ENCODE results near the gene ABHD13. TPM values are rescaled to one million over a fixed set of nuclear protein-coding genes. Genes with fewer than 3 reads are reported as not detected.
"Not testable (repeated sequence)": the region's sequence is repeated elsewhere in the genome, so short reads cannot be mapped to it uniquely, and the experiment has no call there.

The ABHD13 gene
- total and polyA plus RNA-seq, 2 experiments from 2014 or later, result 7.5 to 10.3 TPM

DNA sequence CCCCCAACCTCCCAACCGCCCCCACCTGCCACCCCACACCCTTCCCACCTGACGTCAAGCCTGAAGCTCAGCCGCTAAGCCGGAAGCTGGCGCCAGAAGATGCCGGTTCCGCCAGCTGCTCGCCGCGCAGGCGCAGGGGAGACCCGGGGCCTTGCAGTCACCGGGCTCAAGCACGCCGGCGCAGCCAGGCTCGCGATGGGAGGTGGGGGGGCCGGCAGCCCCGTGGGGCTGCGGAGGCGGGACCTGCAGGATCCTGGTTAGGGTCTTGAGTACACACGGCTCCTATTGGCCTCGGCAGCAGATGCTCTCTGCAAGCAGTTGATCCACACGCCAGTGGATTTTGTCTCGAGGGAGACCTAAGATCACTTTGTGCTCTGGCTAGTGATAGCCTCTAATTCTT is 2.8 kb upstream of the ABHD13 start, which contains the start of gene LIG4:
Gene LIG4, minus strand, starts transcription at position 101 of the 400 bp plus-strand sequence. CDS start 4,268 bp downstream, outside the sequence.
- H3K9me3 ChIP-seq (ENCODE audit: low read depth), result no peaks in the 10 kb centered on the region
- H3K9ac ChIP-seq, result peak within 1 kb of the TSS; percentile 72
- peak within 1 kb of the TSS; percentile 31 for H3K27ac ChIP-seq
- peak within 1 kb of the TSS; percentile 99 for H3K4me2 ChIP-seq (ENCODE audit: unreplicated experiment)
- no peaks in the 10 kb centered on the region for H4K20me1 ChIP-seq (ENCODE audit: insufficient read depth)
- 1% methylated on average over 17 to 22 of the region's 26 CpGs for WGBS, 2 experiments (ENCODE audit: low coverage in 1 of 2, low lambda C conversion rate in 2 of 2, missing lambda C conversion rate in 2 of 2)
- peaks cover 40% of the 10 kb centered on the region for H3K4me1 ChIP-seq (ENCODE audit: insufficient read depth)
- H3K79me2 ChIP-seq (ENCODE audit: insufficient read depth), result peaks cover 42% of the 10 kb centered on the region
- in situ Hi-C loops (cut with MboI), result no loop called here
- H2AFZ ChIP-seq, result peak within 1 kb of the TSS; percentile 98
- peaks cover 6% of the 10 kb centered on the region for H3K36me3 ChIP-seq (ENCODE audit: low read depth)
- peak; percentile 96 for DNase-seq
- no peaks in the 10 kb centered on the region for H3K27me3 ChIP-seq (replicated peaks; ENCODE audit: insufficient read depth)
- no peaks in the 10 kb centered on the region for H3K9me2 ChIP-seq (ENCODE audit: insufficient read depth)
- peaks cover 10% of the 10 kb centered on the region for H3F3A ChIP-seq (ENCODE audit: insufficient read depth)
- H3K4me3 ChIP-seq, result peak within 1 kb of the TSS; percentile 77
- TF ChIP-seq EZH2phosphoT487 (IDR thresholded peaks at IDR 0.05; ENCODE audit: insufficient read depth, low read depth), result no peak

DNA sequence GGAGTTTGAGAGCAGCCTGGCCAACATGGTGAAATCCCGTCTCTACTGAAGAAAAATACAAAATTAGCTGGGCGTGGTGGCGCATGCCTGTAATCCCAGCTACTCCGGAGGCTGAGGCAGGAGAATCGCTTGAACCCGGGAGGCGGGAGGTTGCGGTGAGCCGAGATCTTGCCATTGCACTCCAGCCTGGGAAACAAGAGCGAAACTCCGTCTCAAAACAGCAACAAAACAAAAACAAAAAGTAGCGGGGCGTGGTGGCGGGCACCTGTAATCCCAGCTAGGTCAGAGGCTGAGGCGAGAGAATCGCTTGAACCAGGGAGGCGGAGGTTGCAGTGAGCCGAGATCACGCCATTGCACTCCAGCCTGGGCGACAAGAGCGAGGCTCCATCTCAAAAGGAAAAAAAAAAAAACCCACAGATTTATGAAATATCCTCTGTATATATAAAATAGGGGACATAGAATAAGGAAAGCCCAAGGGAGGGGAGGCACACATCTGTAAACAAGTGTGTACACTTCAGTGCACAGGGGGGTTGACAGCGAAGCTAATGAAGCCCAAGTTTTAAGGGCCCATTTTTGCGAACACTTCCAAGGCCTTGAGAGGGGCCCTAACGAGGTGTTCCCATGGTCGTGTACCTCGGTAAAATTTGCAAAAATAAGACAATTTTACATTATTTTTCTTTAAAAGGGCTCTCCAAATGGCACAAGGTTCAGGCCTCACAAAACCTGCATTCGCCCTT is 717 bp upstream of the ABHD13 start:
- H4K20me1 ChIP-seq (ENCODE audit: insufficient read depth); in situ Hi-C loops (cut with MboI): not testable (repeated sequence)

DNA sequence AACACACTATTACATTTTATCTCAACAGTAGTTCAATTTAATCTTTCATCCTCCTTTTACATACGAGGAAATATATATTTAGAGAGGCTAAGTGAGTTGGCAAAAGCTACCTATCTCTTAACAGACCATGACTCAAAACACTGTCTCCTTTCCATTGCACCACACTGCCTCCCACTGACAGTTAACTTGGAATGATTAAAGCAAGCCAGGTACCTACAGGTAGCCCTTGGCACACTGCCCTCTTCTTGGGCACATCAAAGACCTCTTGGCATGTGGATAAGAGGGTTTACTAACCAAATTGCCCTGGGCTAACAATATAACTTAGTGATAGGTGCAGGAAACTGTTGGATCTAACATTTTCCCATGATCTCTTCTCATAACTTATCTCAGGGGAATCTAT is 1.8 kb downstream of the ABHD13 start:
- Histone ChIP-seq H4K20me1 (ENCODE audit: insufficient read depth) (no peaks in the 10 kb centered on the region), H3F3A (ENCODE audit: insufficient read depth) (no peaks in the 10 kb centered on the region), H3K4me2 (ENCODE audit: unreplicated experiment) (peak overlapping the region; percentile 89), H3K36me3 (ENCODE audit: low read depth) (no peaks in the 10 kb centered on the region), H3K9ac (no peak overlapping the region), H3K79me2 (ENCODE audit: insufficient read depth) (peaks cover 88% of the 10 kb centered on the region), H2AFZ (no peak overlapping the region), H3K9me3 (ENCODE audit: low read depth) (no peaks in the 10 kb centered on the region), H3K4me3 (no peak overlapping the region), H3K9me2 (ENCODE audit: insufficient read depth) (no peaks in the 10 kb centered on the region), H3K4me1 (ENCODE audit: insufficient read depth) (peaks cover 30% of the 10 kb centered on the region), H3K27me3 (replicated peaks; ENCODE audit: insufficient read depth) (no peaks in the 10 kb centered on the region), H3K27ac (no peak overlapping the region)
- DNase-seq, result no peak
- in situ Hi-C loops (cut with MboI), result no loop called here
- 47 to 65% methylated on average over 1 of the region's 1 CpG for WGBS, 2 experiments (ENCODE audit: low coverage in 1 of 2, low lambda C conversion rate in 2 of 2, missing lambda C conversion rate in 2 of 2)
- no peak for TF ChIP-seq EZH2 (IDR thresholded peaks at IDR 0.05; ENCODE audit: insufficient read depth, poor library complexity, severe bottlenecking)
- no peak for TF ChIP-seq EZH2phosphoT487 (IDR thresholded peaks at IDR 0.05; ENCODE audit: insufficient read depth, low read depth)

More for the DNA sequence above, 717 bp upstream of the ABHD13 start:
- peak overlapping the region; percentile 95 for H3K9ac ChIP-seq
- H3K79me2 ChIP-seq (ENCODE audit: insufficient read depth), result peaks cover 62% of the 10 kb centered on the region
- H3K9me2 ChIP-seq (ENCODE audit: insufficient read depth); H3K27me3 ChIP-seq (replicated peaks; ENCODE audit: insufficient read depth); H3K9me3 ChIP-seq (ENCODE audit: low read depth); H3F3A ChIP-seq (ENCODE audit: insufficient read depth); DNase-seq; H3K36me3 ChIP-seq (ENCODE audit: low read depth): not testable (repeated sequence)
- peak overlapping the region; percentile 77 for H3K27ac ChIP-seq
- peak overlapping the region; percentile 92 for H3K4me3 ChIP-seq
- peak overlapping the region; percentile 97 for H2AFZ ChIP-seq
- WGBS, 2 experiments (ENCODE audit: low coverage in 1 of 2, low lambda C conversion rate in 2 of 2, missing lambda C conversion rate in 2 of 2), result 60 to 61% methylated on average over 27 of the region's 27 CpGs
- peak overlapping the region; percentile 96 for H3K4me2 ChIP-seq (ENCODE audit: unreplicated experiment)
- peaks cover 40% of the 10 kb centered on the region for H3K4me1 ChIP-seq (ENCODE audit: insufficient read depth)

DNA sequence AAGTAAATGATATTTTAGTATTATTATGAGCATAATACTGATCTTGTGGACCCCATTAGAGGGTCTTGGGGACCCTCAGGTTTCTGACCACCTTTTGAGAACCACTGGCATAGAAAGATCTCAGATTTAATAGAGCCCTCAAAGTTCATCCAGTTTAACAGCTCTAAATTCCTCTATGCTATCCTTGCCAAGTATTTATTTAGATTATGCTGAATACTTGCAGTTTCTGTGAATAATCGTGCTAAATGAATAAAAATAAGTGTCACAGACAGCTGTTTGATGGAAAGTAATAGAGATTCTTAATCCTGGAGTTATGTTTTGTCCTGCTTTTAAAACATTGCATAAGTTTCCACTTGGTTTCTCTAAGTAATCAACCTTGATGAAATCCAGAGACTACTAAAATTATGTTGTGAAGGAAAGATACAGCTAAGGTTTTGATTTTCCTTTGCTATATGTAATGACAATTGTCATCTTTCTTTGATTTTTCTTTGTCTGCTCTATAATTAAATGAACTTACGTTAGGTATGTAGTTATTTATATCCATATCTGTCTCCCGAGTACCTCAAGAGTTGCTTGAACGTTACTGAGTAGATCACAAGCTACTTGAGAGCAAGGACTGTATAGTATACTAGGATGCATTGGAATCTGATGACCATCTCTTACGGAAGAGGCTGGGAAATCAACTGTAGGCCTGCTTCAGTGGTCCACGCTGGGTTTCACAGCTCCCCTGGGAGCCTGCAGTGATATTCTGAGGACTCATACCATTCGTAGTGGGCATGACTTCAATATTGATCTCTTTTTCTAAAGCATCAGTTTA is 5.7 kb downstream of the ABHD13 start:
- H3K4me1 ChIP-seq (ENCODE audit: insufficient read depth), result peaks cover 18% of the 10 kb centered on the region
- DNase-seq, result no peak
- 61 to 71% methylated on average over 7 of the region's 7 CpGs for WGBS, 2 experiments (ENCODE audit: low coverage in 1 of 2, low lambda C conversion rate in 2 of 2, missing lambda C conversion rate in 2 of 2)
- no peaks in the 10 kb centered on the region for H3K9me2 ChIP-seq (ENCODE audit: insufficient read depth)
- TF ChIP-seq EZH2 (IDR thresholded peaks at IDR 0.05; ENCODE audit: insufficient read depth, poor library complexity, severe bottlenecking) (no peak), EZH2phosphoT487 (IDR thresholded peaks at IDR 0.05; ENCODE audit: insufficient read depth, low read depth) (no peak)
- H3K36me3 ChIP-seq (ENCODE audit: low read depth), result no peaks in the 10 kb centered on the region
- no peak overlapping the region for H3K4me2 ChIP-seq (ENCODE audit: unreplicated experiment)
- H3K27me3 ChIP-seq (replicated peaks; ENCODE audit: insufficient read depth), result no peaks in the 10 kb centered on the region
- H3K4me3 ChIP-seq, result no peak overlapping the region
- no peak overlapping the region for H3K9ac ChIP-seq
- in situ Hi-C loops (cut with MboI), result no loop called here
- peaks cover 95% of the 10 kb centered on the region for H3K79me2 ChIP-seq (ENCODE audit: insufficient read depth)
- H4K20me1 ChIP-seq (ENCODE audit: insufficient read depth), result no peaks in the 10 kb centered on the region
- H3K27ac ChIP-seq, result no peak overlapping the region
- H3K9me3 ChIP-seq (ENCODE audit: low read depth), result no peaks in the 10 kb centered on the region
- H2AFZ ChIP-seq, result no peak overlapping the region
- H3F3A ChIP-seq (ENCODE audit: insufficient read depth), result no peaks in the 10 kb centered on the region

Data from GM23248 (cell line).